IMR-90 (cell line): ENCODE results near the gene SPACA5. TPM values are rescaled to one million over a fixed set of nuclear protein-coding genes. Genes with fewer than 3 reads are reported as not detected.

Experiments
- ATAC-seq: fragments of 200-7000 bp; cut with Tn5 transposase; 2 replicates; pipeline ENCODE4 v1.9.1; 2020; ENCODE audit warnings: low read depth, mild to moderate bottlenecking, moderate library complexity
- BruUV-seq: library from RNA; stranded (reverse); fragments of 400-500 nt; replicated peaks from 2 replicates; lab custom pipeline; 2021; lab: Mats Ljungman, UMichigan
- CTCF ChIA-PET: fragments of 300-600 bp; formaldehyde crosslinking; extraction: SDS; loops from one replicate; lab custom pipeline; 2021; ENCODE audit warnings: antibody characterized with exemption; lab: Yijun Ruan, JAX
- POLR2A ChIA-PET: fragments of 300-600 bp; sonication (Branson Sonifier 250); formaldehyde crosslinking; loops from one replicate; lab custom pipeline; 2022; ENCODE audit warnings: antibody characterized with exemption; ENCODE audit not compliant: unreplicated experiment; lab: Charles Lee
- DNase-seq: peaks from one replicate; pipeline ENCODE4 v3.0.0; 2013
- H2AFZ ChIP-seq: replicated peaks from 2 replicates; pipeline ENCODE3; 2013; ENCODE audit warnings: low read length, mild to moderate bottlenecking; ENCODE audit not compliant: poor library complexity
- H2AK5ac ChIP-seq: 2 replicates; pipeline ENCODE4 v1.6.1; 2013; ENCODE audit warnings: low read depth, low read length, inconsistent platforms
- H2AK9ac ChIP-seq: replicated peaks from 2 replicates; pipeline ENCODE3; 2013; ENCODE audit warnings: mild to moderate bottlenecking, low read depth, low read length, moderate library complexity; ENCODE audit not compliant: poor library complexity
- H2BK120ac ChIP-seq: 2 replicates; pipeline ENCODE4 v1.6.1; 2013; ENCODE audit warnings: low read depth, low read length, inconsistent platforms
- H2BK15ac ChIP-seq: 3 replicates; pipeline ENCODE4 v1.6.1; 2013; ENCODE audit warnings: low read depth, low read length, inconsistent platforms
- H2BK20ac ChIP-seq: 2 replicates; pipeline ENCODE4 v1.6.1; 2013; ENCODE audit warnings: low read depth, mild to moderate bottlenecking, inconsistent platforms, low read length, moderate library complexity
- H2BK5ac ChIP-seq: 2 replicates; pipeline ENCODE4 v1.6.1; 2013; ENCODE audit warnings: mild to moderate bottlenecking, low read depth, low read length, inconsistent platforms; ENCODE audit not compliant: poor library complexity, severe bottlenecking
- H3K14ac ChIP-seq: replicated peaks from 2 replicates; pipeline ENCODE4 v1.6.1; 2013; ENCODE audit warnings: low read depth, low read length, inconsistent platforms
- H3K18ac ChIP-seq: 2 replicates; pipeline ENCODE4 v1.6.1; 2013; ENCODE audit warnings: low read depth, low read length, control low read depth
- H3K23ac ChIP-seq: 2 replicates; pipeline ENCODE4 v1.6.1; 2013; ENCODE audit warnings: low read depth, low read length, inconsistent platforms
- H3K27ac ChIP-seq: 2 replicates; pipeline ENCODE4 v1.5.1; 2013; ENCODE audit warnings: mild to moderate bottlenecking, control low read depth, low read length; ENCODE audit not compliant: insufficient read depth
- H3K27me3 ChIP-seq: 2 replicates; pipeline ENCODE4 v1.6.1; 2013; ENCODE audit warnings: low read length; ENCODE audit not compliant: control insufficient read depth, insufficient read depth
- H3K36me3 ChIP-seq: 2 replicates; pipeline ENCODE4 v1.6.1; 2013; ENCODE audit warnings: low read length, mixed read lengths; ENCODE audit not compliant: control insufficient read depth, insufficient read depth
- H3K4ac ChIP-seq: 2 replicates; pipeline ENCODE4 v1.6.1; 2013; ENCODE audit warnings: low read depth, low read length, inconsistent platforms
- H3K4me1 ChIP-seq: 2 replicates; pipeline ENCODE4 v1.6.1; 2013; ENCODE audit warnings: low read length, mixed read lengths; ENCODE audit not compliant: control insufficient read depth, insufficient read depth
- H3K4me2 ChIP-seq: 2 replicates; pipeline ENCODE4 v1.6.1; 2013; ENCODE audit warnings: low read depth, mild to moderate bottlenecking, control low read depth, low read length, moderate library complexity
- H3K4me3 ChIP-seq: 2 replicates; pipeline ENCODE4 v1.5.1; 2013; ENCODE audit warnings: low read depth, mild to moderate bottlenecking, control low read depth, low read length, moderate library complexity; ENCODE audit not compliant: insufficient read depth
- H3K56ac ChIP-seq: 2 replicates; pipeline ENCODE4 v1.6.1; 2013; ENCODE audit warnings: low read length, inconsistent platforms; ENCODE audit not compliant: insufficient read depth; ENCODE audit errors: extremely low read depth
- H3K79me1 ChIP-seq, 2 experiments: 2 replicates each; pipeline ENCODE4 v1.6.1; 2013; ENCODE audit warnings: low read length in 2 of 2, inconsistent platforms in 1 of 2, low read depth in 1 of 2
- H3K9ac ChIP-seq: 2 replicates; pipeline ENCODE4 v1.6.1; 2013; ENCODE audit warnings: low read depth, low read length, control low read depth
- H3K9me1 ChIP-seq: 2 replicates; pipeline ENCODE4 v1.6.1; 2013; ENCODE audit warnings: low read length, inconsistent platforms; ENCODE audit not compliant: insufficient read depth
- H3K9me3 ChIP-seq: 2 replicates; pipeline ENCODE4 v1.6.1; 2013; ENCODE audit warnings: low read length; ENCODE audit not compliant: control insufficient read depth, insufficient read depth
- H4K20me1 ChIP-seq: 2 replicates; pipeline ENCODE4 v1.6.1; 2013; ENCODE audit warnings: low read length, inconsistent platforms; ENCODE audit not compliant: insufficient read depth
- H4K5ac ChIP-seq: 2 replicates; pipeline ENCODE4 v1.6.1; 2013; ENCODE audit warnings: mild to moderate bottlenecking, low read depth, low read length, control low read depth
- H4K8ac ChIP-seq, 2 experiments: 2 replicates each; pipeline ENCODE4 v1.6.1; 2013; ENCODE audit warnings: low read depth in 2 of 2, low read length in 2 of 2, control low read depth in 1 of 2, inconsistent platforms in 1 of 2
- H4K91ac ChIP-seq: 2 replicates; pipeline ENCODE4 v1.6.1; 2013; ENCODE audit warnings: low read depth, low read length, inconsistent platforms; ENCODE audit not compliant: insufficient read depth
- RFX5 ChIP-seq: IDR thresholded peaks from 2 replicates; pipeline ENCODE4 v1.8.0; 2012; ENCODE audit warnings: low read depth, mild to moderate bottlenecking, low read length, moderate library complexity
- WGBS, 2 experiments: methylation state at CpG; one replicate each; pipeline versions ENCODE4 v1.1.5 to v1.1.7; 2013; ENCODE audit warnings: missing lambda C conversion rate in 2 of 2; ENCODE audit not compliant: insufficient read length in 1 of 2; ENCODE audit errors: extremely low coverage in 2 of 2; 5-methylcytosine and 5-hydroxymethylcytosine counted together
- dilution Hi-C: fragments of 300-500 bp; cut with HindIII; formaldehyde crosslinking; loops from one replicate; pipeline ENCODE4 v1.14.3; 2018; ENCODE audit warnings: low sequenced_read_pairs; ENCODE audit not compliant: unreplicated experiment
- in situ Hi-C: fragments of 300-500 bp; cut with MboI; formaldehyde crosslinking; loops from 3 replicates; pipeline ENCODE4 v1.14.3; 2019; ENCODE audit warnings: low sequenced_read_pairs, inconsistent platforms, mixed read lengths
- intact Hi-C: fragments of 100-400 bp; cut with micrococcal nuclease; formaldehyde crosslinking; loops from 2 replicates; pipeline ENCODE4 v1.10.0; 2022
- polyA plus RNA-seq, 3 experiments: library from polyadenylated mRNA; depleted of rRNA; stranded (reverse); fragments of >200 nt; gene quantifications; 2 replicates each; pipeline ENCODE4 v1.2.3, GENCODE V29; 2012; ENCODE audit warnings: low replicate concordance in 1 of 3
- total RNA-seq: library from RNA; depleted of rRNA; stranded (reverse); fragments of >200 nt; gene quantifications from 2 replicates; pipeline ENCODE4 v1.2.3, GENCODE V29; 2012
- TF ChIP-seq, protein P1 (sequence below): conservative IDR thresholded peaks from 2 replicates; pipeline ENCODE4 v1.5.1; 2012; ENCODE audit warnings: mild to moderate bottlenecking, low read depth, low read length, improper control_type of control experiment

The SPACA5 gene
- total and polyA plus RNA-seq, 2 of the 4 experiments (the other 2 are of a cell fraction) = not detected

DNA sequence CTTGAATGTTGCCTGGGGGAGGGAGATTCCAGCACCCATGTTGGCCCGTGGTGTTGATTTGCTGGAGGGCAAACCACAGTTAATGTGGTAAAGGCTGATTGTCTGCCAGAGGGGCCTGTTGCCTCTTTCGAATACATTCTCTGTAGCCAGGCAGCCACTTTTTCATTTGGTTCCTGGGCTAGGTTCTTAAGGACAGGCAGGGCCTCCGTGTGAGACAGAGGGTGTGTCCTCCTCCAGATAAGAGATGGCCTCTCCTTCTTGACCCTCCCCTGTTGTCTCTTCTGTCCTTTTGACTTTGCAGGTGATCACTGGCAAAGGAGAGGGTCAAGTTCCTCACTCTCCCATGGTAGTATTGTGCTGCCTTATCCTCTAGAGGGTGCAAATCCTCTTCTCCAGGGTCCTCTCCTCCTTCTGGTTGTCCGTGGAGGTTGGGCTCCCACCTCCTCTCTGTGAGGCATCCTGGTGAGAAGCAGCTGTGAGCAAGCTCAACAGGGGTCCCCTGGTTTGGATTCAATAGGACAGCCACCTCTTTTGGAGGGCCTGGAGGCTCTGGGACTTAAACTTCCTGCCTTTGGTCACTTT is 47.9 kb upstream of the SPACA5 start:
- intact Hi-C loops = no loop called here
- Histone ChIP-seq H3K36me3 (no peaks in the 10 kb centered on the region), H2AK9ac (no peak overlapping the region), H3K4me1 (no peaks in the 10 kb centered on the region), H3K9me1 (no peaks in the 10 kb centered on the region), H3K4me3 (no peak overlapping the region), H3K14ac (no peak overlapping the region), H3K23ac (no peak overlapping the region), H4K5ac (no peak overlapping the region), H2BK120ac (no peak overlapping the region), H2BK15ac (no peak overlapping the region), H2AK5ac (no peak overlapping the region), H3K9ac (no peak overlapping the region), H2BK20ac (no peak overlapping the region), H3K4ac (no peak overlapping the region), H4K8ac (no peak overlapping the region), H3K4me2 (no peak overlapping the region), H2AFZ (no peak overlapping the region), H3K27me3 (no peaks in the 10 kb centered on the region), H4K91ac (no peak overlapping the region), H3K56ac (no peak overlapping the region), H3K18ac (no peak overlapping the region), H2BK5ac (no peak overlapping the region), H4K20me1 (no peaks in the 10 kb centered on the region), H3K27ac (no peak overlapping the region), H3K79me1 (no peaks in the 10 kb centered on the region), H3K9me3 (peaks cover 12% of the 10 kb centered on the region; the same call in 1 of the 2 replicates)
- dilution Hi-C loops = no loop called here
- DNase-seq (no peak), ATAC-seq (no peak)
- ChIA-PET CTCF (no interaction called here), POLR2A (no interaction called here)
- TF ChIP-seq RFX5 = no peak
- TF ChIP-seq, protein P1, sequence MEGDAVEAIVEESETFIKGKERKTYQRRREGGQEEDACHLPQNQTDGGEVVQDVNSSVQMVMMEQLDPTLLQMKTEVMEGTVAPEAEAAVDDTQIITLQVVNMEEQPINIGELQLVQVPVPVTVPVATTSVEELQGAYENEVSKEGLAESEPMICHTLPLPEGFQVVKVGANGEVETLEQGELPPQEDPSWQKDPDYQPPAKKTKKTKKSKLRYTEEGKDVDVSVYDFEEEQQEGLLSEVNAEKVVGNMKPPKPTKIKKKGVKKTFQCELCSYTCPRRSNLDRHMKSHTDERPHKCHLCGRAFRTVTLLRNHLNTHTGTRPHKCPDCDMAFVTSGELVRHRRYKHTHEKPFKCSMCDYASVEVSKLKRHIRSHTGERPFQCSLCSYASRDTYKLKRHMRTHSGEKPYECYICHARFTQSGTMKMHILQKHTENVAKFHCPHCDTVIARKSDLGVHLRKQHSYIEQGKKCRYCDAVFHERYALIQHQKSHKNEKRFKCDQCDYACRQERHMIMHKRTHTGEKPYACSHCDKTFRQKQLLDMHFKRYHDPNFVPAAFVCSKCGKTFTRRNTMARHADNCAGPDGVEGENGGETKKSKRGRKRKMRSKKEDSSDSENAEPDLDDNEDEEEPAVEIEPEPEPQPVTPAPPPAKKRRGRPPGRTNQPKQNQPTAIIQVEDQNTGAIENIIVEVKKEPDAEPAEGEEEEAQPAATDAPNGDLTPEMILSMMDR = 0 out of 2 replicates have a peak, but pooled peaks have one; percentile 8
- no CpG with 5 or more reads among the region's 4 CpGs for WGBS, 2 experiments
- in situ Hi-C loops = no loop called here
- BruUV-seq = no TSS peak
